HepG2 (cell line): ENCODE measurements around the gene BMPR1B. TPM values are rescaled to one million over a fixed set of nuclear protein-coding genes. Genes with fewer than 3 reads are reported as not detected.

Source experiments
- ATAC-seq: fragments of 200-7000 bp; cut with Tn5 transposase; 3 replicates; pipeline ENCODE4 v1.9.1; 2020; ENCODE audit warnings: mild to moderate bottlenecking, moderate library complexity
- BruUV-seq: library from RNA; stranded (reverse); fragments of 400-500 nt; replicated peaks from 2 replicates; lab custom pipeline; 2021; lab: Mats Ljungman, UMichigan
- CTCF ChIA-PET: fragments of 300-600 bp; formaldehyde crosslinking; extraction: SDS; loops from one replicate; lab custom pipeline; 2021; ENCODE audit warnings: low total read pairs, inconsistent platforms, low intra/inter-chr PET ratio; lab: Yijun Ruan, JAX
- POLR2A ChIA-PET: fragments of 350-600 bp; sonication (Branson Sonifier 250); formaldehyde crosslinking; loops from one replicate; lab custom pipeline; 2020; ENCODE audit warnings: antibody characterized with exemption, inconsistent platforms; lab: Yijun Ruan, JAX
- DNase-seq: peaks from one replicate; pipeline ENCODE4 v3.0.0-alpha.2; 2015; ENCODE audit warnings: low spot score
- FAIRE-seq: peaks from 3 replicates; lab custom pipeline; 2011; peaks lifted over from hg19 to GRCh38; lab: Jason Lieb, UNC
- H2AFZ ChIP-seq: one replicate; pipeline ENCODE4 v1.6.1; 2011; ENCODE audit warnings: low read length, inconsistent platforms
- H3K27ac ChIP-seq: fragments of 300-600 bp; 3 replicates; pipeline ENCODE4 v1.8.0; 2011; ENCODE audit warnings: mixed run types, mild to moderate bottlenecking, mixed read lengths, low read length, inconsistent platforms; ENCODE audit not compliant: insufficient read depth; ENCODE audit errors: extremely low read length
- H3K27me3 ChIP-seq, 2 experiments: fragments of 200-600 bp in 1 of 2; 2 replicates in 1 of 2; 3 replicates in 1 of 2; pipeline versions ENCODE4 v1.6.0 to v1.8.0; 2011; ENCODE audit warnings: low read length in 2 of 2, mild to moderate bottlenecking in 2 of 2, moderate library complexity in 2 of 2, inconsistent platforms in 1 of 2; ENCODE audit not compliant: insufficient read depth in 2 of 2, control insufficient read depth in 1 of 2
- H3K36me3 ChIP-seq, 2 experiments: fragments of 200-600 bp in 1 of 2; replicated peaks in 1 of 2; 2 replicates in 1 of 2; 3 replicates in 1 of 2; pipeline versions ENCODE4 v1.5.1 to v1.8.0; 2011; ENCODE audit warnings: low read length in 2 of 2, inconsistent platforms in 1 of 2; ENCODE audit not compliant: insufficient read depth in 2 of 2, control insufficient read depth in 1 of 2
- H3K4me1 ChIP-seq: 2 replicates; pipeline ENCODE4 v1.5.1; 2012; ENCODE audit warnings: low read length, inconsistent platforms; ENCODE audit not compliant: insufficient read depth
- H3K4me2 ChIP-seq: 2 replicates; pipeline ENCODE4 v1.6.0; 2011; ENCODE audit warnings: low read depth, low read length, inconsistent platforms
- H3K4me3 ChIP-seq, 3 experiments: fragments of 200-600 bp in 1 of 3; sonication (generic), shearing (Covaris generic) in 1 of 3; replicated peaks in 1 of 3; 2 replicates each; pipeline ENCODE4 v1.5.1; 2011 to 2016; ENCODE audit warnings: low read length in 3 of 3, inconsistent platforms in 2 of 3, low read depth in 2 of 3, mild to moderate bottlenecking in 2 of 3, control low read depth in 1 of 3, mixed read lengths in 1 of 3; ENCODE audit not compliant: insufficient read depth in 1 of 3
- H3K79me2 ChIP-seq: one replicate; pipeline ENCODE4 v1.6.1; 2011; ENCODE audit warnings: low read length, inconsistent platforms; ENCODE audit not compliant: insufficient read depth
- H3K9ac ChIP-seq: 2 replicates; pipeline ENCODE4 v1.6.0; 2011; ENCODE audit warnings: mild to moderate bottlenecking, low read depth, low read length, inconsistent platforms; ENCODE audit not compliant: insufficient read depth
- H3K9me3 ChIP-seq: 2 replicates; pipeline ENCODE4 v1.5.1; 2012; ENCODE audit warnings: mild to moderate bottlenecking, low read length
- H4K20me1 ChIP-seq: 2 replicates; pipeline ENCODE4 v1.6.0; 2011; ENCODE audit warnings: inconsistent platforms, mild to moderate bottlenecking, low read length, moderate library complexity; ENCODE audit not compliant: insufficient read depth
- HNRNPH1 ChIP-seq: fragments of 200-400 bp; formaldehyde crosslinking; optimal IDR thresholded peaks from 2 replicates; pipeline ENCODE3; 2017; ENCODE audit warnings: mild to moderate bottlenecking, low read depth, low read length
- MAX ChIP-seq: IDR thresholded peaks from 2 replicates; pipeline ENCODE4 v1.6.1; 2012; ENCODE audit warnings: inconsistent platforms
- MTF2 ChIP-seq: sonication (generic); formaldehyde crosslinking; IDR thresholded peaks from 2 replicates; pipeline ENCODE4 v1.5.0; 2020; ENCODE audit warnings: missing genetic modification reagents, borderline replicate concordance
- PAWR ChIP-seq: sonication (generic); formaldehyde crosslinking; IDR thresholded peaks from 2 replicates; pipeline ENCODE4 v1.4.0; 2020; ENCODE audit warnings: missing genetic modification reagents, mild to moderate bottlenecking, borderline replicate concordance
- TMF1 ChIP-seq: sonication (generic); formaldehyde crosslinking; IDR thresholded peaks from 2 replicates; pipeline ENCODE4 v1.8.1; 2022; ENCODE audit warnings: low read depth, missing genetic modification reagents
- ZBTB8A ChIP-seq: sonication (generic); formaldehyde crosslinking; IDR thresholded peaks from 2 replicates; pipeline ENCODE4 v1.4.0; 2020; ENCODE audit warnings: mild to moderate bottlenecking, low read depth, missing genetic modification reagents, borderline replicate concordance
- WGBS: methylation state at CpG from one replicate; pipeline ENCODE4 v1.1.6; 2017; ENCODE audit warnings: low lambda C conversion rate; 5-methylcytosine and 5-hydroxymethylcytosine counted together
- in situ Hi-C: cut with HindIII; loops from 2 replicates; pipeline ENCODE4 v1.10.0; 2017; ENCODE audit warnings: low pct_unique_long_range_greater_than_20kb; ENCODE audit not compliant: extremely low pct_ligation_motif_present
- intact Hi-C: fragments of 100-400 bp; cut with micrococcal nuclease; formaldehyde crosslinking; loops from one replicate; pipeline ENCODE4 v1.10.0; 2022; ENCODE audit not compliant: unreplicated experiment
- polyA plus RNA-seq, 8 experiments: library from polyadenylated mRNA; depleted of rRNA in 3 of 8; stranded (reverse) in 7 of 8; unstranded in 1 of 8; fragments of >200 nt; fragmentation: Illumina TruSeq in 4 of 8; extraction: Trizol in 4 of 8; gene quantifications; 2 replicates each; pipeline versions ENCODE4 v1.2.1 to v1.2.3, GENCODE V29; 2011 to 2016; ENCODE audit warnings: low read depth in 4 of 8, missing spikeins in 1 of 8, mixed read lengths in 1 of 8; ENCODE audit not compliant: insufficient read depth in 1 of 8
- total RNA-seq, 5 experiments: library from RNA; depleted of rRNA; stranded (reverse); fragments of >200 nt; fragmentation: Illumina TruSeq; extraction: Trizol; gene quantifications; 2 replicates each; pipeline ENCODE4 v1.2.3, GENCODE V29; 2016; ENCODE audit warnings: low read depth in 1 of 5
- TF ChIP-seq, protein P1 (sequence below): sonication (generic); formaldehyde crosslinking; IDR thresholded peaks from 2 replicates; pipeline ENCODE4 v1.5.1; 2020; ENCODE audit warnings: mild to moderate bottlenecking, missing genetic modification reagents, moderate library complexity

The BMPR1B gene
- total and polyA plus RNA-seq, 2 of the 13 experiments (the other 11 are each of a cell fraction or from before 2014, with no cell fraction given): 0.07 TPM; not detected in 1

DNA sequence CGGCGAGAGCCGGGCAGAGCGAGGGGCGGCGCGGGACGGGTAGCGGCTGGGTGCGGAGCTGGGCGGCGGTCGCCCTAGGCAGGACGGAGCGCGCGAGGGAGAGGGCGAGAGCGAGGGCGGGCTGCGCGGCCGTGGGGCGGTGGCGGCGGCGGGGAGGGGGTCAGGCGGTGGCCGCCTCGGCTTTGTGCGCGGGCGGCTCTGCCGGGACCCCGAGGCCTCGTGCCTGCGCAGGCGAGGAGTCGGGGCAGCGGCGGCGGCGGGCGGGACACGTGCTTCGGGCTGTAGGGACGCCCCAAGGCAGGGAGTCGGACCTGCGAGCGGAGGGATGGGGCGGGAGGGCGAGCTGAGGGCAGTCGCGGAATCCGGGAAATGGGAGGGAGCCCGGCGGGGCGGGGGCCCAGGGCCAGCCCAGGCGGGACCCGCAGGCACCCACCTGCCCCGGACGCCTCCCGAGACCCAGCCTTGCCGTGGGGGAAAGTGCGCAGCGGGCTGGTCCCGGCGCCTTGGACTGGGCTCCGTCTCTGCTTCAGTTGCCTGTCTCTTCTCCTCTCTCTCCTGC lies 465 bp downstream of the BMPR1B start:
- ATAC-seq: peak; percentile 79
- ChIA-PET POLR2A (no interaction called here), CTCF (no interaction called here)
- DNase-seq: no peak
- WGBS: 16% methylated on average over 21 of the region's 69 CpGs
- Histone ChIP-seq H3K79me2 (no peaks in the 10 kb centered on the region), H3K4me1 (no peaks in the 10 kb centered on the region), H3K9me3 (no peaks in the 10 kb centered on the region), H3K4me3 (peak overlapping the region in 1 of 3 experiments; percentile 43; a peak in 2 of 6 replicates), H3K27ac (no peak overlapping the region), H3K36me3 (no peaks in the 10 kb centered on the region), H3K9ac (no peak overlapping the region), H4K20me1 (no peaks in the 10 kb centered on the region), H3K27me3 (peaks cover 6 to 50% of the 10 kb centered on the region in 2 experiments), H3K4me2 (peak overlapping the region; percentile 61), H2AFZ (no peak overlapping the region)
- intact Hi-C loops: loop anchor here (5.0 kb wide), 1 partner anchor 136 kb away; no protein-coding TSS in a partner anchor
- in situ Hi-C loops: no loop called here
- BruUV-seq: no TSS peak
- FAIRE-seq: no peak
- TF ChIP-seq MAX (peak; percentile 43), PAWR (no peak), TMF1 (CRISPR knock-in tag) (no peak), MTF2 (CRISPR knock-in tag) (peak; percentile 58; the same call in 1 of the 2 replicates), HNRNPH1 (no peak), ZBTB8A (CRISPR knock-in tag) (no peak)
- TF ChIP-seq, protein P1, sequence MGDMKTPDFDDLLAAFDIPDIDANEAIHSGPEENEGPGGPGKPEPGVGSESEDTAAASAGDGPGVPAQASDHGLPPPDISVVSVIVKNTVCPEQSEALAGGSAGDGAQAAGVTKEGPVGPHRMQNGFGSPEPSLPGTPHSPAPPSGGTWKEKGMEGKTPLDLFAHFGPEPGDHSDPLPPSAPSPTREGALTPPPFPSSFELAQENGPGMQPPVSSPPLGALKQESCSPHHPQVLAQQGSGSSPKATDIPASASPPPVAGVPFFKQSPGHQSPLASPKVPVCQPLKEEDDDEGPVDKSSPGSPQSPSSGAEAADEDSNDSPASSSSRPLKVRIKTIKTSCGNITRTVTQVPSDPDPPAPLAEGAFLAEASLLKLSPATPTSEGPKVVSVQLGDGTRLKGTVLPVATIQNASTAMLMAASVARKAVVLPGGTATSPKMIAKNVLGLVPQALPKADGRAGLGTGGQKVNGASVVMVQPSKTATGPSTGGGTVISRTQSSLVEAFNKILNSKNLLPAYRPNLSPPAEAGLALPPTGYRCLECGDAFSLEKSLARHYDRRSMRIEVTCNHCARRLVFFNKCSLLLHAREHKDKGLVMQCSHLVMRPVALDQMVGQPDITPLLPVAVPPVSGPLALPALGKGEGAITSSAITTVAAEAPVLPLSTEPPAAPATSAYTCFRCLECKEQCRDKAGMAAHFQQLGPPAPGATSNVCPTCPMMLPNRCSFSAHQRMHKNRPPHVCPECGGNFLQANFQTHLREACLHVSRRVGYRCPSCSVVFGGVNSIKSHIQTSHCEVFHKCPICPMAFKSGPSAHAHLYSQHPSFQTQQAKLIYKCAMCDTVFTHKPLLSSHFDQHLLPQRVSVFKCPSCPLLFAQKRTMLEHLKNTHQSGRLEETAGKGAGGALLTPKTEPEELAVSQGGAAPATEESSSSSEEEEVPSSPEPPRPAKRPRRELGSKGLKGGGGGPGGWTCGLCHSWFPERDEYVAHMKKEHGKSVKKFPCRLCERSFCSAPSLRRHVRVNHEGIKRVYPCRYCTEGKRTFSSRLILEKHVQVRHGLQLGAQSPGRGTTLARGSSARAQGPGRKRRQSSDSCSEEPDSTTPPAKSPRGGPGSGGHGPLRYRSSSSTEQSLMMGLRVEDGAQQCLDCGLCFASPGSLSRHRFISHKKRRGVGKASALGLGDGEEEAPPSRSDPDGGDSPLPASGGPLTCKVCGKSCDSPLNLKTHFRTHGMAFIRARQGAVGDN (CRISPR knock-in tag): no peak
